ENCODE data around the gene GRAMD2B.

GRAMD2B gene

DNA sequence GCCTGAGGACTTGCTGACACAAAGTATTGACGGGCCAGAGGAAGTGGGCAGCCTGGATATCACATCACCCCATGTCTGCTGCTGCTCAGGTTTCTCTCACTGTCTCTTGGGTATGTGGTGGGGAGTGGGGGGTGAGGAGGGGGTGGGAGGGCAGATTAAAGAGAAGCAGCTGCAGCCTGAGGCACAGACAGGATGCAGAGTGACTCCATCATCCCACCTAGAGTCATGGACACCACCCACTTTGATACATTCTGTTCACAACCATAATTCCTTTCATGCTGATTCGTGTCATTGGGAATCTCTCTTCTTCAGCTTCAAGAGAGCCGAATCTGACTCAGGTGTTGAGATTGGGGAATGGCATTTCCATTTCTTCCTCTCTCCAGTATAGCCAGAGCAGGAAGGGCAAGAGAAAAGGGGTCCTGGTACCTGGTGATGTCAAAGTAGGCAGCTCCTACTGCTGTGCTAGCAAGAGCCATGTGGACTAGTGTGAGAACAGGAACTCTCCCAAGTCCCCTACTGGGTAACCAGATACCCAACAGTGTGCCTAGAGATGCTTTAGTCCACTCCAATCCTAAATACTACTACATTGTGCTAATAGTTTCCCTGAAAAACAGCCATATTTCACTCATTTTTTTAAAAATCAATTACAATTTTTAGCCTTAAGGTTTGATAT is 22.4 kb downstream of the GRAMD2B start:
- H3K9ac ChIP-seq (ENCODE audit: low read depth in 1 of 2, low read length in 2 of 2) = no peak overlapping the region
- H3K27me3 ChIP-seq (ENCODE audit: control insufficient read depth in 1 of 2, insufficient read depth in 2 of 2, low read length in 2 of 2) = no peaks in the 10 kb centered on the region
- no peak overlapping the region for H3K4me3 ChIP-seq (ENCODE audit: low read depth in 1 of 2, low read length in 2 of 2)
- H3K27ac ChIP-seq (ENCODE audit: low read depth, low read length) = no peak overlapping the region
- no peaks in the 10 kb centered on the region for H3K9me3 ChIP-seq (ENCODE audit: control insufficient read depth in 1 of 2, low read length in 2 of 2)
- H3K4me1 ChIP-seq (ENCODE audit: control insufficient read depth in 1 of 2, insufficient read depth in 2 of 2, low read length in 2 of 2) = peaks cover 15 to 32% of the 10 kb centered on the region in 2 donors
- peaks cover 0 to 4% of the 10 kb centered on the region in 2 donors for H3K36me3 ChIP-seq (ENCODE audit: control insufficient read depth in 1 of 2, insufficient read depth in 2 of 2, low read length in 2 of 2)

DNA sequence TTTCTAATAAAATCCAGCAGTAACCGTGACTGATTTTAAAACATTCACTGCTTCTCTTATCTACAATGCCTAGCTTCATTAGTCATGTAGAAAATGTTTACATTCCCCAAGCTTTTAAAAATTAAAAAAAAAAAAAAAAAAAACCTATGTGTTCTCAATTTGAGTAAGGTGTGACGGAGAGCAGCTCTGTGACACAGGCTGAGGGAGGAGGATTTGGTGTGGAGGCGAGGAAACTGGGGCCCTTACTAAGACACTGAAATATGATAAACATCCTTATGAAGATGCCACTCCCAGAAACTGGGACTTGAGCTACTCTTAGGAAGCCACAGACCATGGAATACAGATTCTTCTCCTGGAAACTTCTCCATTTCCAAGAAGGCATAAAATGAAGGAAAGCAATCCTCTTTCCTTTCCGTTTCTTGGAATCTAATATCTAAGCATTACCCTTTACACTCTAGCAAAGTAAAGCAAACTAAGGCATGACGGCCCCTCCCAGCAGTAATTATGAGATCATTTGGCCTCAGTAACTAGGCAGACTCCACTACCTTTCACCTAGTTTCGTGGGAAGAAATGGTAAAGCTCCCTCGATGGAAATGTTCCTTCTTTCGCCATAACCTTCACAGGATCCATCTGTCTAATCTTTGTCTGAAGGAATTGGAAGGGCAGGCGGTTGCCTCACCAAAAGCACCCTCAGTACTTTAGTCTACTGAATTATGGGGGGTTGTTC is 23.5 kb downstream of the GRAMD2B start:
- H3K9me3 ChIP-seq (ENCODE audit: control insufficient read depth in 1 of 2, low read length in 2 of 2) = no peaks in the 10 kb centered on the region
- H3K4me1 ChIP-seq (ENCODE audit: control insufficient read depth in 1 of 2, insufficient read depth in 2 of 2, low read length in 2 of 2) = peaks cover 18 to 32% of the 10 kb centered on the region in 2 donors
- H3K9ac ChIP-seq (ENCODE audit: low read depth in 1 of 2, low read length in 2 of 2) = peak overlapping the region in 1 of 2 donors; percentile 4
- peak overlapping the region; percentile 21 to 22 for H3K4me3 ChIP-seq (ENCODE audit: low read depth in 1 of 2, low read length in 2 of 2)
- no peaks in the 10 kb centered on the region for H3K27me3 ChIP-seq (ENCODE audit: control insufficient read depth in 1 of 2, insufficient read depth in 2 of 2, low read length in 2 of 2)
- peaks cover 0 to 8% of the 10 kb centered on the region in 2 donors for H3K36me3 ChIP-seq (ENCODE audit: control insufficient read depth in 1 of 2, insufficient read depth in 2 of 2, low read length in 2 of 2)
- H3K27ac ChIP-seq (ENCODE audit: low read depth, low read length) = no peak overlapping the region

DNA sequence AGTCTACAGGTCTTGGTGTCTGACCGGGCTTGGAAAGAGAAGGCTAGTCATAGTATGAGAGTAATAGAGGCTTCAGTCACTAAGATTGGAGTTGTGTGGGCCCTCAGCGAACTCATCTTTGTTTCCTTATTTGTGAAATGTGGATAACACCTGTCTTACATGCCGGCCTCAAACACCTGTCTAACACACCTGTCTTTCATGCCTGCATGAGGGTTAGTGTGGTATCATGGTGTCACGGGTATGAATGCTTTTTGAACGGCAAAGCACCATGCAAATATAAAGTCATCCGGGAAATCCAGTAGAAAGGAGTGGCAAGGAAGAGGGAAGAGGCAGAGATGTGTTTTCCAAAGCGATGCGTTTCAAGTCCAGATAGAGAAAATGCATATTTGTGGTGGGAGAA is 25.5 kb downstream of the GRAMD2B start:
- no peak overlapping the region for H3K27ac ChIP-seq (ENCODE audit: low read depth, low read length)
- no peak overlapping the region for H3K9ac ChIP-seq (ENCODE audit: low read depth in 1 of 2, low read length in 2 of 2)
- H3K36me3 ChIP-seq (ENCODE audit: control insufficient read depth in 1 of 2, insufficient read depth in 2 of 2, low read length in 2 of 2) = peaks cover 0 to 8% of the 10 kb centered on the region in 2 donors
- H3K4me3 ChIP-seq (ENCODE audit: low read depth in 1 of 2, low read length in 2 of 2) = no peak overlapping the region
- H3K4me1 ChIP-seq (ENCODE audit: control insufficient read depth in 1 of 2, insufficient read depth in 2 of 2, low read length in 2 of 2) = peaks cover 18 to 32% of the 10 kb centered on the region in 2 donors
- no peaks in the 10 kb centered on the region for H3K27me3 ChIP-seq (ENCODE audit: control insufficient read depth in 1 of 2, insufficient read depth in 2 of 2, low read length in 2 of 2)
- H3K9me3 ChIP-seq (ENCODE audit: control insufficient read depth in 1 of 2, low read length in 2 of 2) = no peaks in the 10 kb centered on the region

DNA sequence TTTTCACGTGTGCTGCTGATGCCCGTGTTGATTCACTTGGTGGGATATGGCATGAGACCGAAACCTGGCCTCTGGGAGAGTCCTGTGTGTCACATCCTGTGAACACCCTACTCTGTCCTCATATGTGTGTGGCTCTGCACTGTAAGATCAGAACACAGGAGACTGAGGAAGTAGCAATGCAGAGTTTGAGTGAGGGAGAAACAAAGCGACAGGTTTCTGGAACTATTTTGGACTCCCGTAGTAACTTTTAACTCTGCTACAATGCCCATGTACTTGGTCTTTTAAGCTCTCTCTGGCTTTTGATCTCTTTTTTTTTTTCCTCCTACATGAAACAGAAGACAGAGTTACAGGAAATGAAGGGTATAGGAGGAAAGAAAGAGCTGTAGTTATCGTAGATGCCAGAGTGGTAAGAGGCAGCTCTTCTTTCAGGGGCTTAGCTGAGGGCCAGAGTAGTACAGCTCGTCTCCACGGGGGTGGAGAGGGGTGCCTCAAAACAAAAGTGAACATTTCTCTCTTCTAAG is 26.6 kb downstream of the GRAMD2B start:
- peak overlapping the region; percentile 34 for H3K27ac ChIP-seq (ENCODE audit: low read depth, low read length)
- no peaks in the 10 kb centered on the region for H3K9me3 ChIP-seq (ENCODE audit: control insufficient read depth in 1 of 2, low read length in 2 of 2)
- peaks cover 0 to 6% of the 10 kb centered on the region in 2 donors for H3K36me3 ChIP-seq (ENCODE audit: control insufficient read depth in 1 of 2, insufficient read depth in 2 of 2, low read length in 2 of 2)
- peak overlapping the region; percentile 12 to 13 for H3K4me3 ChIP-seq (ENCODE audit: low read depth in 1 of 2, low read length in 2 of 2)
- H3K4me1 ChIP-seq (ENCODE audit: control insufficient read depth in 1 of 2, insufficient read depth in 2 of 2, low read length in 2 of 2) = peaks cover 18 to 32% of the 10 kb centered on the region in 2 donors
- peak overlapping the region; percentile 2 to 36 for H3K9ac ChIP-seq (ENCODE audit: low read depth in 1 of 2, low read length in 2 of 2)
- H3K27me3 ChIP-seq (ENCODE audit: control insufficient read depth in 1 of 2, insufficient read depth in 2 of 2, low read length in 2 of 2) = no peaks in the 10 kb centered on the region

DNA sequence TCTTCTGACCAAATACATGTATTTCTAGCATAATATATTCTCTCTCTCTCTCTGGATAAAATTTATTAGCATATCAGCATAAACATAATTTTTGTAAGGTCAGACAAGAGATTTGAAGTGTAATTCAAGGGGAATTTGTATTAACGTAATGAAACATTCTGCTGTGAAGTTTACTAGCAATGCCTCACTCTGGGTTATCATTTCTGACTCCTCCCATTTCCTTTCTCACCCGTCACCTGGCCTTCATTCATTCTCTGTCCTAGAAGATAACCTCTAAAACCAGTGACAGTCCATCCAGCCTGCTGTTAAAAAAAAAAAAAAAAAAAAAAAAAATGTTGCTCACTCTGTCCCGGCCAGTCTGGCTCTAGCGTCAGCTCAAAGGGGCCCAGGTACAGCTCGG is 27.1 kb downstream of the GRAMD2B start:
- Histone ChIP-seq H3K27me3 (ENCODE audit: control insufficient read depth in 1 of 2, insufficient read depth in 2 of 2, low read length in 2 of 2) (no peaks in the 10 kb centered on the region), H3K9ac (ENCODE audit: low read depth in 1 of 2, low read length in 2 of 2) (peak overlapping the region in 1 of 2 donors; percentile 36), H3K4me1 (ENCODE audit: control insufficient read depth in 1 of 2, insufficient read depth in 2 of 2, low read length in 2 of 2) (peaks cover 18 to 32% of the 10 kb centered on the region in 2 donors), H3K9me3 (ENCODE audit: control insufficient read depth in 1 of 2, low read length in 2 of 2) (no peaks in the 10 kb centered on the region), H3K36me3 (ENCODE audit: control insufficient read depth in 1 of 2, insufficient read depth in 2 of 2, low read length in 2 of 2) (peaks cover 0 to 6% of the 10 kb centered on the region in 2 donors), H3K27ac (ENCODE audit: low read depth, low read length) (no peak overlapping the region), H3K4me3 (ENCODE audit: low read depth in 1 of 2, low read length in 2 of 2) (peak overlapping the region; percentile 12 to 13)

DNA sequence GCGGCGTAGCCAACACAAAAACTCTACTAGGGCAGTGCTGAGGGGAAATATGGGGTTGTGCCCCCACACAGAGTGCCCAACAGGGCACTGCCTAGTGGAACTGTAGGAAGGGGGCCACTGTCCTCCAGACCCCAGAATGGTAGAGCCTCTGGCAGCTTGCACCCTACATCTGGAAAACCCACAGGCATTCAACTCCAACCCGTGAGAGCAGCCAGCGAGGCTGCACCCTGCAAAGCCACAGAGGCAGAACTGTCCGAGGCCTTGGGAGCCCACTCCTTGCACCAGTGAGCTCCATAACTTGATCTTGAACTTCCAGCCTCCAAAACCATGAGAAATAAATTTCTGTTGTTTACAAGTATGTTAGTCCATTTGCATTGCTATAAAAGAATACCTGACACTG is 27.7 kb downstream of the GRAMD2B start:
- H3K9me3 ChIP-seq (ENCODE audit: control insufficient read depth in 1 of 2, low read length in 2 of 2) = no peaks in the 10 kb centered on the region
- H3K4me3 ChIP-seq (ENCODE audit: low read depth in 1 of 2, low read length in 2 of 2) = no peak overlapping the region
- H3K27ac ChIP-seq (ENCODE audit: low read depth, low read length) = no peak overlapping the region
- H3K27me3 ChIP-seq (ENCODE audit: control insufficient read depth in 1 of 2, insufficient read depth in 2 of 2, low read length in 2 of 2) = no peaks in the 10 kb centered on the region
- no peak overlapping the region for H3K9ac ChIP-seq (ENCODE audit: low read depth in 1 of 2, low read length in 2 of 2)
- H3K36me3 ChIP-seq (ENCODE audit: control insufficient read depth in 1 of 2, insufficient read depth in 2 of 2, low read length in 2 of 2) = peaks cover 0 to 6% of the 10 kb centered on the region in 2 donors
- H3K4me1 ChIP-seq (ENCODE audit: control insufficient read depth in 1 of 2, insufficient read depth in 2 of 2, low read length in 2 of 2) = peaks cover 15 to 28% of the 10 kb centered on the region in 2 donors

DNA sequence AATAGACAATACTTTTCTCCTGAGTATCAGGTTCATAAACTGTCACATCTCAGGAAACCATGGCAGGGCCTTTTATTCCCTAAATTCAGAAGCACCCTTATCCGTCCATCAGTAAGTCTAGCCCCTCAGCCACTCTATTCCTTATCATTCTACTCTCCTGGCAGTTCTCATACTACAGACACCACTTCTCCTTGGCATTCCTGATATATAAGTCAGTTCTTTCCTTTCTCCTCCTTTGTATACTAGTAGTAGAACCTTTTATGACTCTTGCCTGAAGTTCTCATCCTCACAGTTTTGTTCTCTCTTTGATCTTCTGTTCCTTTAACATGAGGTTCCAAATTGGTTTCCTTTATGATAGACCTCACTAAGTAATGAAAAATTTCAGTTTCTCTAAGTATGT is 29.3 kb downstream of the GRAMD2B start:
- no peak overlapping the region for H3K27ac ChIP-seq (ENCODE audit: low read depth, low read length)
- no peak overlapping the region for H3K9ac ChIP-seq (ENCODE audit: low read depth in 1 of 2, low read length in 2 of 2)
- H3K27me3 ChIP-seq (ENCODE audit: control insufficient read depth in 1 of 2, insufficient read depth in 2 of 2, low read length in 2 of 2) = no peaks in the 10 kb centered on the region
- H3K36me3 ChIP-seq (ENCODE audit: control insufficient read depth in 1 of 2, insufficient read depth in 2 of 2, low read length in 2 of 2) = peaks cover 0 to 6% of the 10 kb centered on the region in 2 donors
- H3K9me3 ChIP-seq (ENCODE audit: control insufficient read depth in 1 of 2, low read length in 2 of 2) = no peaks in the 10 kb centered on the region
- H3K4me1 ChIP-seq (ENCODE audit: control insufficient read depth in 1 of 2, insufficient read depth in 2 of 2, low read length in 2 of 2) = peaks cover 6 to 15% of the 10 kb centered on the region in 2 donors
- no peak overlapping the region for H3K4me3 ChIP-seq (ENCODE audit: low read depth in 1 of 2, low read length in 2 of 2)

DNA sequence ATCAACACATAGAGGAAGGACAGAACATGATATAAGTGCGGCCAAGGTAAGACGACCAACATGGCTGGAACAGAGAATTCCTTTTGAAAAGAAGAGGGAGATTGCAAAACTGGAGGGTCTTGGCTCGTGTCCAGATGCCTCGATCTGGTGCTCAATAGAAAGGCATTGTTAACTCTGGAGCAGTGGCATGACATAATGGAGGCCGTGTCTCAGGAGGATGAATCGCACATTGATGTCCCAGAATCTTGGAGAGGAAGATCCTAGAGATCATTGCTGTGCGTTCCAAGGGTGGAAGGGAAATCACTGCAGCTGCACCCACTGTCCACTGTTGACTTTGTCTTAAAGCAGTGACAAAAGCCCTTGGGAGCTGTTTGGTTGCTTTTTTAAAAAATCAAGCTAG is 30.9 kb downstream of the GRAMD2B start:
- H3K9ac ChIP-seq (ENCODE audit: low read depth in 1 of 2, low read length in 2 of 2) = no peak overlapping the region
- H3K4me1 ChIP-seq (ENCODE audit: control insufficient read depth in 1 of 2, insufficient read depth in 2 of 2, low read length in 2 of 2) = peaks cover 6 to 8% of the 10 kb centered on the region in 2 donors
- H3K36me3 ChIP-seq (ENCODE audit: control insufficient read depth in 1 of 2, insufficient read depth in 2 of 2, low read length in 2 of 2) = peaks cover 0 to 6% of the 10 kb centered on the region in 2 donors
- H3K27ac ChIP-seq (ENCODE audit: low read depth, low read length) = no peak overlapping the region
- H3K27me3 ChIP-seq (ENCODE audit: control insufficient read depth in 1 of 2, insufficient read depth in 2 of 2, low read length in 2 of 2) = no peaks in the 10 kb centered on the region
- H3K9me3 ChIP-seq (ENCODE audit: control insufficient read depth in 1 of 2, low read length in 2 of 2) = no peaks in the 10 kb centered on the region
- no peak overlapping the region for H3K4me3 ChIP-seq (ENCODE audit: low read depth in 1 of 2, low read length in 2 of 2)

DNA sequence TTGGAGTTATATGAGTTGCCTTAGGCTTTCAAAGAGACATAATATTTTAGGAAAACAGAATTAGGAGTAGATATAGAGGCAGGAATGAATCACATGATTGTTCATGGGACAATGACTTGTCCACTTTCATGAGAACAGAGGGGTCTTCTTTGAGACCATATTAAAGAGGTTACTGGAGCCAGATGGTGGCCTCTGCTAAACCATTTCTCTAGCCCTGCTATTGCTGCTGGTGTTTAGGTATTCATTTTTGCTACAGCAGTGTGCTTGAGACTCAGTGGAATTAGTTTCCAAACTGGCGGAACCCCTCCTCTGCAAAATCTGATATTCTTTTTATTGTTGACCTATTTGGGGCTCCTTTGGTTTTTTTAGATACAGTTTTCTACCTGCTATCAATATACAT is 31.3 kb downstream of the GRAMD2B start:
- no peaks in the 10 kb centered on the region for H3K9me3 ChIP-seq (ENCODE audit: control insufficient read depth in 1 of 2, low read length in 2 of 2)
- no peak overlapping the region for H3K27ac ChIP-seq (ENCODE audit: low read depth, low read length)
- H3K4me1 ChIP-seq (ENCODE audit: control insufficient read depth in 1 of 2, insufficient read depth in 2 of 2, low read length in 2 of 2) = peaks cover 5 to 6% of the 10 kb centered on the region in 2 donors
- no peaks in the 10 kb centered on the region for H3K27me3 ChIP-seq (ENCODE audit: control insufficient read depth in 1 of 2, insufficient read depth in 2 of 2, low read length in 2 of 2)
- H3K9ac ChIP-seq (ENCODE audit: low read depth in 1 of 2, low read length in 2 of 2) = no peak overlapping the region
- H3K36me3 ChIP-seq (ENCODE audit: control insufficient read depth in 1 of 2, insufficient read depth in 2 of 2, low read length in 2 of 2) = peaks cover 0 to 6% of the 10 kb centered on the region in 2 donors
- no peak overlapping the region for H3K4me3 ChIP-seq (ENCODE audit: low read depth in 1 of 2, low read length in 2 of 2)

DNA sequence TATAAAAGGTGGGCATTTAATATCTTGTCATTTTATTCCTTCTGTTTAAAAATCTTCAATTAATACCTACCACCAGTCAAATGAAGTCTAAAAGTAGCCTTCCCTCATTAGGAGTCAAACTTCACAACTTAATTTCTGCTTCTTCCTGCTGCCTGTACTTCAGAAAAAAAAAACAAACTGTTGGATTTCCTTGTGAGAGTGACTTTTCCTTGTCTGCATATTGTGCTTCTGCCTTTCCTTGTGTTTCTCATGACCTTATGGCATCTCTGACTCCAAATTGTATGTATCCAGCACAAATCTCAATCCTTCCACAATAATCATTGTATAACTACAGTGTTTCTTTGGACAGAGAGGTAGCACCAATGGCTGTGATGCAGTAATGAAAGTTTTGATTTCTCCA is 32.1 kb downstream of the GRAMD2B start:
- no peaks in the 10 kb centered on the region for H3K27me3 ChIP-seq (ENCODE audit: control insufficient read depth in 1 of 2, insufficient read depth in 2 of 2, low read length in 2 of 2)
- H3K36me3 ChIP-seq (ENCODE audit: control insufficient read depth in 1 of 2, insufficient read depth in 2 of 2, low read length in 2 of 2) = peaks cover 0 to 6% of the 10 kb centered on the region in 2 donors
- H3K4me3 ChIP-seq (ENCODE audit: low read depth in 1 of 2, low read length in 2 of 2) = no peak overlapping the region
- H3K4me1 ChIP-seq (ENCODE audit: control insufficient read depth in 1 of 2, insufficient read depth in 2 of 2, low read length in 2 of 2) = peaks cover 0 to 3% of the 10 kb centered on the region in 2 donors
- no peaks in the 10 kb centered on the region for H3K9me3 ChIP-seq (ENCODE audit: control insufficient read depth in 1 of 2, low read length in 2 of 2)
- no peak overlapping the region for H3K27ac ChIP-seq (ENCODE audit: low read depth, low read length)
- no peak overlapping the region for H3K9ac ChIP-seq (ENCODE audit: low read depth in 1 of 2, low read length in 2 of 2)

All from duodenal mucosa (tissue), 2 donors.